H9 (cell line): ENCODE data around the gene RAB4B. TPM values are rescaled to one million over a fixed set of nuclear protein-coding genes. Genes with fewer than 3 reads are reported as not detected.
A peak's percentile ranks its signal among the peaks of the same experiment; 100 is the strongest.

Experiments
- DNase-seq: peaks from one replicate; pipeline ENCODE4 v3.0.0-alpha.2; 2017
- H2AFZ ChIP-seq: one replicate; pipeline ENCODE4 v1.6.1; 2013; ENCODE audit warnings: mild to moderate bottlenecking, low read length, control low read depth, moderate library complexity
- H2AK5ac ChIP-seq: 2 replicates; pipeline ENCODE4 v1.6.1; 2013; ENCODE audit warnings: low read length, control low read depth, mixed read lengths; ENCODE audit not compliant: insufficient read length
- H2BK120ac ChIP-seq: one replicate; pipeline ENCODE4 v1.6.1; 2013; ENCODE audit warnings: low read depth, mild to moderate bottlenecking, low read length, control low read depth, inconsistent platforms; ENCODE audit not compliant: poor library complexity, severe bottlenecking
- H2BK12ac ChIP-seq: 2 replicates; pipeline ENCODE4 v1.6.1; 2013; ENCODE audit warnings: low read length, control low read depth, mixed read lengths, low read depth; ENCODE audit not compliant: insufficient read length
- H2BK15ac ChIP-seq: 2 replicates; pipeline ENCODE4 v1.6.1; 2013; ENCODE audit warnings: low read depth, low read length, control low read depth
- H2BK20ac ChIP-seq: one replicate; pipeline ENCODE4 v1.6.1; 2013; ENCODE audit warnings: low read depth, mild to moderate bottlenecking, low read length, control low read depth, inconsistent platforms; ENCODE audit not compliant: poor library complexity, severe bottlenecking
- H2BK5ac ChIP-seq: 2 replicates; pipeline ENCODE4 v1.6.1; 2013; ENCODE audit warnings: low read length, control low read depth, mixed read lengths; ENCODE audit not compliant: insufficient read length
- H3K14ac ChIP-seq: 2 replicates; pipeline ENCODE4 v1.6.1; 2013; ENCODE audit warnings: low read length, control low read depth; ENCODE audit not compliant: insufficient read depth
- H3K18ac ChIP-seq: 2 replicates; pipeline ENCODE4 v1.6.1; 2013; ENCODE audit warnings: low read depth, mild to moderate bottlenecking, mixed read lengths, low read length, control low read depth; ENCODE audit not compliant: insufficient read length
- H3K23ac ChIP-seq: 2 replicates; pipeline ENCODE4 v1.6.1; 2013; ENCODE audit warnings: low read length, control low read depth, mixed read lengths, low read depth; ENCODE audit not compliant: insufficient read length
- H3K23me2 ChIP-seq: 2 replicates; pipeline ENCODE4 v1.6.1; 2013; ENCODE audit warnings: low read depth, mild to moderate bottlenecking, mixed read lengths, low read length, control low read depth; ENCODE audit not compliant: insufficient read length, poor library complexity, severe bottlenecking
- H3K27ac ChIP-seq: 2 replicates; pipeline ENCODE4 v1.5.1; 2013; ENCODE audit warnings: low read length, control low read depth, mixed read lengths, low read depth; ENCODE audit not compliant: insufficient read length
- H3K27me3 ChIP-seq: 2 replicates; pipeline ENCODE4 v1.6.1; 2013; ENCODE audit warnings: low read length, control low read depth, inconsistent platforms; ENCODE audit not compliant: insufficient read depth
- H3K4ac ChIP-seq: 2 replicates; pipeline ENCODE4 v1.6.1; 2013; ENCODE audit warnings: low read depth, mild to moderate bottlenecking, control low read depth, inconsistent platforms, low read length, moderate library complexity
- H3K4me1 ChIP-seq: 2 replicates; pipeline ENCODE4 v1.6.1; 2013; ENCODE audit warnings: low read length, control low read depth, inconsistent platforms; ENCODE audit not compliant: insufficient read depth
- H3K4me2 ChIP-seq: 2 replicates; pipeline ENCODE4 v1.6.1; 2013; ENCODE audit warnings: low read length, control low read depth, mixed read lengths; ENCODE audit not compliant: insufficient read length, insufficient read depth
- H3K56ac ChIP-seq: 2 replicates; pipeline ENCODE4 v1.6.1; 2013; ENCODE audit warnings: low read depth, mild to moderate bottlenecking, mixed read lengths, low read length, control low read depth; ENCODE audit not compliant: insufficient read length
- H3K79me1 ChIP-seq: 2 replicates; pipeline ENCODE4 v1.6.1; 2013; ENCODE audit warnings: low read depth, mild to moderate bottlenecking, moderate library complexity, low read length, control low read depth, inconsistent platforms; ENCODE audit not compliant: insufficient read depth, poor library complexity, severe bottlenecking
- H3K79me2 ChIP-seq: 2 replicates; pipeline ENCODE4 v1.6.1; 2013; ENCODE audit warnings: low read length, control low read depth, inconsistent platforms; ENCODE audit not compliant: insufficient read depth
- H3K9ac ChIP-seq: 2 replicates; pipeline ENCODE4 v1.6.1; 2013; ENCODE audit warnings: low read length, control low read depth, mixed read lengths; ENCODE audit not compliant: insufficient read length; ENCODE audit errors: extremely low read depth
- H3K9me3 ChIP-seq: one replicate; pipeline ENCODE4 v1.6.1; 2013; ENCODE audit warnings: low read depth, low read length, inconsistent platforms; ENCODE audit not compliant: control insufficient read depth
- H3T11ph ChIP-seq: one replicate; pipeline ENCODE4 v1.6.1; 2013; ENCODE audit warnings: mild to moderate bottlenecking, low read length, control low read depth, inconsistent platforms
- H4K20me1 ChIP-seq: one replicate; pipeline ENCODE4 v1.6.1; 2013; ENCODE audit not compliant: control insufficient read depth, insufficient read length, insufficient read depth
- H4K5ac ChIP-seq: 2 replicates; pipeline ENCODE4 v1.6.1; 2013; ENCODE audit warnings: low read depth, mild to moderate bottlenecking, mixed read lengths, low read length, control low read depth; ENCODE audit not compliant: insufficient read length
- H4K8ac ChIP-seq: replicated peaks from 2 replicates; pipeline ENCODE4 v1.6.1; 2013; ENCODE audit warnings: low read length, control low read depth, mixed read lengths, low read depth; ENCODE audit not compliant: insufficient read length
- H4K91ac ChIP-seq: 2 replicates; pipeline ENCODE4 v1.6.1; 2013; ENCODE audit warnings: low read depth, mild to moderate bottlenecking, moderate library complexity, mixed read lengths, low read length, control low read depth; ENCODE audit not compliant: insufficient read length
- H3K27ac Mint-ChIP-seq, 3 experiments: 2 replicates in 2 of 3; 3 replicates in 1 of 3; pipeline ENCODE4 v1.8.0; 2020 to 2021; ENCODE audit warnings: mixed read lengths in 3 of 3, mild to moderate bottlenecking in 1 of 3, moderate library complexity in 1 of 3
- H3K27me3 Mint-ChIP-seq: 2 replicates; pipeline ENCODE4 v1.8.0; 2021; ENCODE audit warnings: low read depth, mild to moderate bottlenecking, moderate library complexity, mixed read lengths
- H3K36me3 Mint-ChIP-seq, 3 experiments: 2 replicates in 2 of 3; 3 replicates in 1 of 3; pipeline ENCODE4 v1.8.0; 2020 to 2021; ENCODE audit warnings: low read depth in 3 of 3, mixed read lengths in 3 of 3; ENCODE audit not compliant: insufficient read depth in 1 of 3
- H3K4me1 Mint-ChIP-seq, 2 experiments: 2 replicates each; pipeline ENCODE4 v1.8.0; 2020; ENCODE audit warnings: mixed read lengths in 2 of 2
- H3K4me3 Mint-ChIP-seq, 2 experiments: 2 replicates in 1 of 2; 3 replicates in 1 of 2; pipeline ENCODE4 v1.8.0; 2020 to 2021; ENCODE audit warnings: mild to moderate bottlenecking in 2 of 2, mixed read lengths in 2 of 2, moderate library complexity in 1 of 2
- H3K9me3 Mint-ChIP-seq, 2 experiments: 2 replicates in 1 of 2; 3 replicates in 1 of 2; pipeline ENCODE4 v1.8.0; 2020; ENCODE audit warnings: mild to moderate bottlenecking in 2 of 2, mixed read lengths in 2 of 2, moderate library complexity in 1 of 2
- WGBS: extraction: QIAGEN DNeasy Blood & Tissue Kit; methylation state at CpG from one replicate; pipeline ENCODE4 v1.1.7; 2013; ENCODE audit warnings: missing lambda C conversion rate, low lambda C conversion rate, mixed read lengths; ENCODE audit not compliant: insufficient read length; ENCODE audit errors: extremely low coverage; 5-methylcytosine and 5-hydroxymethylcytosine counted together
- total RNA-seq: library from RNA; stranded (reverse); gene quantifications from 2 replicates; pipeline ENCODE4 v1.2.1, GENCODE V29; 2021
- TF ChIP-seq, protein P1 (sequence below): fragments of 200-600 bp; sonication (generic); conservative IDR thresholded peaks from 3 replicates; pipeline ENCODE4 v1.8.0; 2021; ENCODE audit warnings: antibody characterized with exemption, mild to moderate bottlenecking

RAB4B gene
- total RNA-seq, 1 experiment from 2014 or later = 26.8 TPM

DNA sequence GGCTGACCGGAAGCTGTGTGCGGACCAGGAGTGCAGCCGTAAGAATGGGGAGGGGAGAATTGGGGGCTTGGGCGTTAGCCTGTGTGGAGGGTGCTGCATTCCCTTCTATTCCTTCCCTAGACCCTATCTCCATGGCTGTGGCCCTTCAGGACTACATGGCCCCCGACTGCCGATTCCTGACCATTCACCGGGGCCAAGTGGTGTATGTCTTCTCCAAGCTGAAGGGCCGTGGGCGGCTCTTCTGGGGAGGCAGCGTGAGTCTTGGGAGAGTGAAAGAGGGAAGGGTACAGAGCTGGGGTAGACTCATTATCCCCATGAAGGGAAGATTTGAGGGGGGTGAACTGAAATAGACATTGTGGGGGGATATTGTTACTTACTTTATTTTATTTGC, 2.4 kb upstream of the RAB4B start:
- Histone ChIP-seq H2BK15ac (no peak overlapping the region), H3K9me3 (no peaks in the 10 kb centered on the region), H3K4me2 (no peak overlapping the region), H3K27ac (no peak overlapping the region), H3T11ph (no peak overlapping the region), H2BK5ac (no peak overlapping the region), H2BK120ac (no peak overlapping the region), H3K23ac (no peak overlapping the region), H2BK12ac (no peak overlapping the region), H4K20me1 (no peaks in the 10 kb centered on the region), H3K4me1 (0 out of 2 replicates have a peak, but pooled peaks cover 2% of the 10 kb centered on the region), H3K27me3 (no peaks in the 10 kb centered on the region), H4K91ac (no peak overlapping the region), H2AFZ (no peak overlapping the region), H2BK20ac (no peak overlapping the region), H3K79me1 (no peaks in the 10 kb centered on the region), H4K8ac (no peak overlapping the region), H3K14ac (0 out of 2 replicates have a peak overlapping the region, but pooled peaks have one; percentile 46), H3K23me2 (peaks cover 4% of the 10 kb centered on the region), H2AK5ac (no peak overlapping the region), H4K5ac (peak overlapping the region; percentile 57), H3K9ac (no peak overlapping the region), H3K79me2 (no peaks in the 10 kb centered on the region), H3K18ac (no peak overlapping the region), H3K56ac (no peak overlapping the region), H3K4ac (no peak overlapping the region)
- Mint-ChIP-seq H3K9me3 (peaks cover 0 to 2% of the 10 kb centered on the region in 2 experiments; a peak in 4 of 5 replicates), H3K4me1 (peaks cover 23 to 33% of the 10 kb centered on the region in 2 experiments), H3K27ac (no peak overlapping the region), H3K4me3 (peak overlapping the region in 1 of 2 experiments; percentile 42; a peak in 1 of 5 replicates), H3K27me3 (no peaks in the 10 kb centered on the region), H3K36me3 (peaks cover 1 to 10% (median 3%) of the 10 kb centered on the region in 3 experiments; a peak in 4 of 7 replicates)
- no peak for DNase-seq
- TF ChIP-seq, protein P1, sequence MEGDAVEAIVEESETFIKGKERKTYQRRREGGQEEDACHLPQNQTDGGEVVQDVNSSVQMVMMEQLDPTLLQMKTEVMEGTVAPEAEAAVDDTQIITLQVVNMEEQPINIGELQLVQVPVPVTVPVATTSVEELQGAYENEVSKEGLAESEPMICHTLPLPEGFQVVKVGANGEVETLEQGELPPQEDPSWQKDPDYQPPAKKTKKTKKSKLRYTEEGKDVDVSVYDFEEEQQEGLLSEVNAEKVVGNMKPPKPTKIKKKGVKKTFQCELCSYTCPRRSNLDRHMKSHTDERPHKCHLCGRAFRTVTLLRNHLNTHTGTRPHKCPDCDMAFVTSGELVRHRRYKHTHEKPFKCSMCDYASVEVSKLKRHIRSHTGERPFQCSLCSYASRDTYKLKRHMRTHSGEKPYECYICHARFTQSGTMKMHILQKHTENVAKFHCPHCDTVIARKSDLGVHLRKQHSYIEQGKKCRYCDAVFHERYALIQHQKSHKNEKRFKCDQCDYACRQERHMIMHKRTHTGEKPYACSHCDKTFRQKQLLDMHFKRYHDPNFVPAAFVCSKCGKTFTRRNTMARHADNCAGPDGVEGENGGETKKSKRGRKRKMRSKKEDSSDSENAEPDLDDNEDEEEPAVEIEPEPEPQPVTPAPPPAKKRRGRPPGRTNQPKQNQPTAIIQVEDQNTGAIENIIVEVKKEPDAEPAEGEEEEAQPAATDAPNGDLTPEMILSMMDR = no peak
- no CpG with 5 or more reads among the region's 10 CpGs for WGBS
